A549 (cell line): ENCODE results near the gene VGF. TPM values are rescaled to one million over a fixed set of nuclear protein-coding genes. Genes with fewer than 3 reads are reported as not detected.

Experiments used
- ATAC-seq, 2 experiments: fragments of 200-7000 bp in 1 of 2; fragments of >200 bp in 1 of 2; cut with Nextera tagmentation in 1 of 2; cut with Tn5 transposase in 1 of 2; 3 replicates each; pipeline versions ENCODE4 v1.8.0 to v1.9.1; 2018 to 2020; ENCODE audit warnings: mild to moderate bottlenecking in 1 of 2, moderate library complexity in 1 of 2
- CTCF ChIA-PET: fragments of 300-600 bp; sonication (Branson Sonifier 250); formaldehyde crosslinking; extraction: SDS; loops from one replicate; lab custom pipeline; 2021; ENCODE audit warnings: antibody characterized with exemption, inconsistent platforms; lab: Yijun Ruan, JAX
- POLR2A ChIA-PET: fragments of 350-600 bp; formaldehyde crosslinking; extraction: SDS; loops from one replicate; lab custom pipeline; 2021; ENCODE audit warnings: antibody characterized with exemption, inconsistent platforms; lab: Yijun Ruan, JAX
- DNase-seq, 2 experiments: peaks; one replicate each; pipeline versions ENCODE4 v3.0.0 to v3.0.0-alpha.2; 2011 to 2016; ENCODE audit warnings: low read depth in 1 of 2, low spot score in 1 of 2
- FAIRE-seq: peaks from 2 replicates; lab custom pipeline; 2011; peaks lifted over from hg19 to GRCh38; lab: Jason Lieb, UNC
- H3K27ac ChIP-seq, 2 experiments: fragments of >200 bp; sonication (Bioruptor Twin); formaldehyde crosslinking; 3 replicates each; pipeline ENCODE4 v1.5.1; 2016 to 2017
- H3K4me1 ChIP-seq: fragments of >200 bp; sonication (Bioruptor Twin); formaldehyde crosslinking; 3 replicates; pipeline ENCODE4 v1.6.1; 2016
- H3K4me2 ChIP-seq: fragments of >200 bp; sonication (Bioruptor Twin); formaldehyde crosslinking; 3 replicates; pipeline ENCODE4 v1.6.1; 2016
- H3K4me3 ChIP-seq: fragments of >200 bp; sonication (Bioruptor Twin); formaldehyde crosslinking; 3 replicates; pipeline ENCODE4 v1.5.1; 2016
- H3K9me3 ChIP-seq: fragments of >200 bp; sonication (Bioruptor Twin); formaldehyde crosslinking; 3 replicates; pipeline ENCODE4 v1.6.1; 2016
- CBX2 ChIP-seq: fragments of 200-600 bp; sonication (generic); IDR thresholded peaks from 2 replicates; pipeline ENCODE4 v1.6.1; 2016; ENCODE audit warnings: low read depth, mild to moderate bottlenecking, borderline replicate concordance
- CBX8 ChIP-seq: fragments of 200-600 bp; sonication (generic); IDR thresholded peaks from 2 replicates; pipeline ENCODE4 v1.6.1; 2016
- CHD2 ChIP-seq: fragments of 150-350 bp; IDR thresholded peaks from 2 replicates; pipeline ENCODE4 v1.6.1; 2014; ENCODE audit warnings: low read length; ENCODE audit not compliant: partially characterized antibody
- ELK1 ChIP-seq: fragments of 150-350 bp; IDR thresholded peaks from 2 replicates; pipeline ENCODE4 v1.6.1; 2014; ENCODE audit warnings: low read depth, mild to moderate bottlenecking, low read length
- GATA3 ChIP-seq: IDR thresholded peaks from 2 replicates; pipeline ENCODE4 v1.6.1; 2012; ENCODE audit warnings: borderline replicate concordance
- HOXA7 ChIP-seq: fragments of 250-450 bp; sonication (Bioruptor Pico); IDR thresholded peaks from 2 replicates; pipeline ENCODE4 v1.5.0; 2020; ENCODE audit warnings: mild to moderate bottlenecking, moderate library complexity
- HOXB13 ChIP-seq: fragments of 250-450 bp; sonication (Bioruptor Pico); IDR thresholded peaks from 2 replicates; pipeline ENCODE4 v1.5.0; 2020; ENCODE audit warnings: low read depth, mild to moderate bottlenecking, moderate library complexity
- JUNB ChIP-seq: fragments of >200 bp; sonication (Bioruptor Twin); formaldehyde crosslinking; IDR thresholded peaks from 2 replicates; pipeline ENCODE4 v1.6.1; 2016
- MAFK ChIP-seq: fragments of 450-650 bp; IDR thresholded peaks from 2 replicates; pipeline ENCODE4 v1.6.1; 2014; ENCODE audit not compliant: partially characterized antibody
- NFE2L2 ChIP-seq: fragments of 150-350 bp; conservative IDR thresholded peaks from 2 replicates; pipeline ENCODE4 v1.6.1; 2014; ENCODE audit warnings: low read length
- POLR2AphosphoS2 ChIP-seq: conservative IDR thresholded peaks from 2 replicates; pipeline ENCODE4 v1.6.1; 2012; ENCODE audit warnings: low read length, improper control_type of control experiment, inconsistent platforms
- RAD21 ChIP-seq, 2 experiments: fragments of >200 bp in 1 of 2; sonication (Bioruptor Twin) in 1 of 2; formaldehyde crosslinking in 1 of 2; IDR thresholded peaks in 1 of 2; conservative IDR thresholded peaks in 1 of 2; 2 replicates in 1 of 2; 3 replicates in 1 of 2; pipeline ENCODE4 v1.6.1; 2012 to 2018; ENCODE audit warnings: inconsistent platforms in 1 of 2
- RARB ChIP-seq: fragments of 250-450 bp; sonication (Bioruptor Pico); IDR thresholded peaks from 2 replicates; pipeline ENCODE4 v1.8.0; 2021; ENCODE audit warnings: mild to moderate bottlenecking, moderate library complexity
- RCOR1 ChIP-seq: fragments of 150-350 bp; IDR thresholded peaks from 2 replicates; pipeline ENCODE4 v1.6.1; 2014; ENCODE audit warnings: antibody characterized with exemption, low read length, low read depth
- RFX5 ChIP-seq: fragments of 450-650 bp; IDR thresholded peaks from 2 replicates; pipeline ENCODE4 v1.7.1; 2014; ENCODE audit warnings: antibody characterized with exemption, mild to moderate bottlenecking, moderate library complexity
- SMC3 ChIP-seq: fragments of >200 bp; sonication (Bioruptor Twin); formaldehyde crosslinking; IDR thresholded peaks from 3 replicates; pipeline ENCODE4 v1.6.1; 2018; ENCODE audit warnings: inconsistent platforms
- ZC3H11A ChIP-seq: fragments of 450-650 bp; IDR thresholded peaks from 2 replicates; pipeline ENCODE4 v1.6.1; 2014; ENCODE audit warnings: antibody characterized with exemption, mild to moderate bottlenecking
- ZSCAN20 ChIP-seq: fragments of 250-450 bp; sonication (Bioruptor Pico); IDR thresholded peaks from 2 replicates; pipeline ENCODE4 v1.8.0; 2022; ENCODE audit warnings: mild to moderate bottlenecking, moderate library complexity
- WGBS: methylation state at CpG from one replicate; pipeline ENCODE4 v1.1.6; 2017; ENCODE audit errors: missing lambda C conversion rate; 5-methylcytosine and 5-hydroxymethylcytosine counted together
- polyA plus RNA-seq, 4 experiments: library from polyadenylated mRNA; depleted of rRNA in 3 of 4; stranded (reverse); fragments of >200 nt; fragmentation: RNase III in 1 of 4; extraction: RNeasy Plus Mini Kit Qiagen cat#74134 plus additional on column Dnase treatment in 1 of 4; gene quantifications; 2 replicates in 3 of 4; 3 replicates in 1 of 4; pipeline ENCODE4 v1.2.3, GENCODE V29; 2011 to 2017
- TF ChIP-seq, protein P1 (sequence below): IDR thresholded peaks from 2 replicates; pipeline ENCODE4 v1.6.1; 2012
- TF ChIP-seq, protein P2 (sequence below): fragments of 200-600 bp; sonication (generic); IDR thresholded peaks from 2 replicates; pipeline ENCODE4 v1.6.1; 2016; ENCODE audit warnings: antibody characterized with exemption, mild to moderate bottlenecking, moderate library complexity
- TF ChIP-seq, protein P3 (sequence below): fragments of >200 bp; sonication (Bioruptor Twin); formaldehyde crosslinking; IDR thresholded peaks from 3 replicates; pipeline ENCODE4 v1.6.1; 2016

VGF gene
- polyA plus RNA-seq, 2 of the 4 experiments (the other 2 are of a cell fraction): 0.16 to 2.7 TPM

- Histone ChIP-seq H3K4me3 (no peak overlapping the region), H3K27ac (peak overlapping the region; percentile 94 to 95), H3K4me1 (peaks cover 78% of the 10 kb centered on the region), H3K9me3 (no peaks in the 10 kb centered on the region; the same call in 2 of the 3 replicates), H3K4me2 (0 out of 3 replicates have a peak overlapping the region, but pooled peaks have one; percentile 2)
- DNase-seq: no peak
- 88% methylated on average over 3 of the region's 3 CpGs for WGBS
- ATAC-seq: no peak
- ChIA-PET CTCF (interaction anchor here (0.5 to 32.8 kb wide), 8 partner anchors 13 to 229 kb away, joined by 3 to 600 read pairs (median 9); partner anchors contain the start of gene ACHE), POLR2A (no interaction called here)
- TF ChIP-seq HOXA7 (no peak), RCOR1 (no peak), CHD2 (no peak), CBX2 (no peak)
- FAIRE-seq: no peak
Measured at GRCh38 chr7:101123703-101124068, 41.7 kb downstream of the VGF start.

DNA sequence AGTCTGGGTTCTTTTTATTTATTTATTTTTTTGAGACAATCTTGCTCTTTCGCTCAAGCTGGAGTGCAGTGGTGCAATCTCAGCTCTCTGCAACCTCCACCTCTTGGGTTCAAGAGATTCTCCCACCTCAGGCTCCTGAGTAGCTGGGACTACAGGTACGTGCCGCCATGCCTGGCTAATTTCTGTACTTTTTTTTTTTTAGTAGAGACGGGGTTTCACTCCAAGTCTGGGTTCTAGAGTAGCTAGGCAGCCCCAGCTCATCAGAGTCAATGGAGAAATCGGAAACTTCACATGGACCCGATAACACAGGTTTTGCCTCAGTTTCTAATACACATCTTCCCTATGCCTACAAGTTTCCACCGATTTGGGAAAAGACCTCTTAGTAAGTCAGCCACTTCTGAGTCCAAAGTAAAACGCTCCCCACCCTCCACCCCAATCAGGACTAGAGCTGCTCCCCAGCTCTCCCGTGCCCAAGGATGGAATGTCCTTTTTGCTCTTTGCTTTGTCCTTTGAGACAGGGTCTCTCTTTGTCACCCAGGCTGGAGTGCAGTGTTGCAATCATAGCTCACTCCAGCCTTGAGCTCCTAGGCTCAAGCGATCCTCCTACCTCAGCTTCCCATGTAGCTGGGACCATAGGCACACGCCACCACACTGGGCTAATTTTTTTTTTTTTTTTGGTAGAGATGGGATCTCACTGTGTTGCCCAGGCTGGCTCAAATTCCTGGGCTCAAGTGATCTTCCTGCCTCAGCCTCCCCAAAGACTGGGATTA is 42.3 kb downstream of the VGF start:
- H3K4me3 ChIP-seq: no peak overlapping the region
- H3K4me2 ChIP-seq: peak overlapping the region; percentile 88
- DNase-seq (no peak), ATAC-seq (no peak), FAIRE-seq (no peak)
- H3K4me1 ChIP-seq: peaks cover 79% of the 10 kb centered on the region
- peak overlapping the region; percentile 94 to 95 for H3K27ac ChIP-seq
- 95% methylated on average over 11 of the region's 11 CpGs for WGBS
- no peak for TF ChIP-seq ELK1
- TF ChIP-seq RARB: 0 out of 2 replicates have a peak, but pooled peaks have one; percentile 5
- TF ChIP-seq, all 56 proteins: peak for 1
- ChIA-PET POLR2A (interaction anchor here (1.0 to 2.0 kb wide), 7 partner anchors 11 to 233 kb away, joined by 3 to 16 read pairs (median 5); partner anchors contain the start of gene UFSP1), CTCF (interaction anchor here (0.5 to 32.8 kb wide), 13 partner anchors 13 to 490 kb away, joined by 3 to 600 read pairs (median 4); partner anchors contain the start of gene ACHE)
- no peaks in the 10 kb centered on the region; the same call in 2 of the 3 replicates for H3K9me3 ChIP-seq

DNA sequence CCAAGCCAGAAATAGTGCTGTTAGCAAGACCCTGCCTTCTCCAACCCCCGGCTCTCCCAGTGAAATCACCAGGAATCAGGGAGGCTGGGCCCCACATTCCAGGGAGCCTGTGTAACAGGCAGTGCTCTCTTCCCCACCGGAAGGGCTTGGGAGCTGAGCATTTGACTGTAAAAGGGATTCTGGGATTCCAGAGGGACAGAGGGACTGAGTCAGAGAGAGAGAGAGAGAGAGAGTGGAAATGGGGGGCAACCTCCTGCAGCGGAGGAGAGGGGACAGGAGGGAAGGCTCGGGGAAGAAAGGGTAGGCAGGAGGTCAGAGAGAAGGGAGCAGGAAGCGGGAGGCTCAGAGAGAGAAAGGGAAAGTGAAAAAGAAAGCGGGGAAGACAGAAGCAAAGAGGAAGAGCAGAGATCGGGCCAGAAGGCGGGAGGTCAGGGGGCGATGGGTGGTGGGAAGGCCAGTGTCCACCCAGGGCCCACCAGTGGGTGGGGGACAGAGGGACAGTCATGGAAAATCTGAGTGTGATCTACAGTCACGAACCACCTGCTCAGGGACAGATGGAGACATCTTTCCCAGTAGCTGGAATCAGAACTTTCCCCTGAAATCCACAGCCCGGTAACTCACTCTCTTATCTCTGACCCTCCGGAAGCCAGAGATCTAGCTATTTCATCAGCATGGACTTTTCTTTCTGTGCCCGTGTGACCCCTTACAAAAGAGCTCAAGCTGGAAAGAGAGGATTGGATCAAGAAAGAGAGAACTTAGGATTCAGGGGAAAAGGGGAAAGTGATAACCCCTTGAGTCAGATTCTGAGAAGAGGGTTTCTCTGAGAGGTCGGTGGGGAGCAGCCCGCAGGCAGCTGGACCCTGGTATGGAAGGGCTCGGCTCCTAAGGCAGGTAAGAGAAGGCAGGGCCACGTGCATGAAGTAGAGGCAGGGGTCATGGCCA is 43.1 kb downstream of the VGF start:
- WGBS: 10% methylated on average over 17 of the region's 17 CpGs
- ChIA-PET CTCF (interaction anchor here (1.0 to 32.8 kb wide), 10 partner anchors 14 to 227 kb away, joined by 3 to 600 read pairs (median 6); partner anchors contain the start of gene ACHE), POLR2A (interaction anchor here (1.0 to 2.0 kb wide), 7 partner anchors 10 to 233 kb away, joined by 3 to 16 read pairs (median 5); partner anchors contain the start of gene UFSP1)
- ATAC-seq (peak; percentile 57 to 64), FAIRE-seq (no peak), DNase-seq (peak; percentile 89 to 95)
- H3K4me1 ChIP-seq: peaks cover 88% of the 10 kb centered on the region
- peak overlapping the region; percentile 88 for H3K4me2 ChIP-seq
- H3K9me3 ChIP-seq: no peaks in the 10 kb centered on the region; the same call in 2 of the 3 replicates
- peak overlapping the region; percentile 34 for H3K4me3 ChIP-seq
- H3K27ac ChIP-seq: peak overlapping the region; percentile 94 to 95
- TF ChIP-seq HOXB13 (CRISPR knock-in tag) (peak; percentile 79; the same call in 1 of the 2 replicates), RAD21 (conservative IDR thresholded peaks at IDR 0.05 in 1 of 2, IDR thresholded peaks at IDR 0.05 in 1 of 2) (peak in 1 of 2 experiments; percentile 16; a peak in 1 of 5 replicates), CBX8 (no peak), ZC3H11A (no peak), CBX2 (no peak), SMC3 (no peak), GATA3 (peak; percentile 82; the same call in 1 of the 2 replicates), ZSCAN20 (CRISPR knock-in tag) (no peak), HOXA7 (peak; percentile 55), NFE2L2 (no peak), POLR2AphosphoS2 (no peak), RFX5 (no peak), MAFK (no peak), JUNB (peak; percentile 50; the same call in 1 of the 2 replicates)
- TF ChIP-seq, protein P1, sequence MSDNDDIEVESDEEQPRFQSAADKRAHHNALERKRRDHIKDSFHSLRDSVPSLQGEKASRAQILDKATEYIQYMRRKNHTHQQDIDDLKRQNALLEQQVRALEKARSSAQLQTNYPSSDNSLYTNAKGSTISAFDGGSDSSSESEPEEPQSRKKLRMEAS: peak; percentile 78
- TF ChIP-seq, protein P2, sequence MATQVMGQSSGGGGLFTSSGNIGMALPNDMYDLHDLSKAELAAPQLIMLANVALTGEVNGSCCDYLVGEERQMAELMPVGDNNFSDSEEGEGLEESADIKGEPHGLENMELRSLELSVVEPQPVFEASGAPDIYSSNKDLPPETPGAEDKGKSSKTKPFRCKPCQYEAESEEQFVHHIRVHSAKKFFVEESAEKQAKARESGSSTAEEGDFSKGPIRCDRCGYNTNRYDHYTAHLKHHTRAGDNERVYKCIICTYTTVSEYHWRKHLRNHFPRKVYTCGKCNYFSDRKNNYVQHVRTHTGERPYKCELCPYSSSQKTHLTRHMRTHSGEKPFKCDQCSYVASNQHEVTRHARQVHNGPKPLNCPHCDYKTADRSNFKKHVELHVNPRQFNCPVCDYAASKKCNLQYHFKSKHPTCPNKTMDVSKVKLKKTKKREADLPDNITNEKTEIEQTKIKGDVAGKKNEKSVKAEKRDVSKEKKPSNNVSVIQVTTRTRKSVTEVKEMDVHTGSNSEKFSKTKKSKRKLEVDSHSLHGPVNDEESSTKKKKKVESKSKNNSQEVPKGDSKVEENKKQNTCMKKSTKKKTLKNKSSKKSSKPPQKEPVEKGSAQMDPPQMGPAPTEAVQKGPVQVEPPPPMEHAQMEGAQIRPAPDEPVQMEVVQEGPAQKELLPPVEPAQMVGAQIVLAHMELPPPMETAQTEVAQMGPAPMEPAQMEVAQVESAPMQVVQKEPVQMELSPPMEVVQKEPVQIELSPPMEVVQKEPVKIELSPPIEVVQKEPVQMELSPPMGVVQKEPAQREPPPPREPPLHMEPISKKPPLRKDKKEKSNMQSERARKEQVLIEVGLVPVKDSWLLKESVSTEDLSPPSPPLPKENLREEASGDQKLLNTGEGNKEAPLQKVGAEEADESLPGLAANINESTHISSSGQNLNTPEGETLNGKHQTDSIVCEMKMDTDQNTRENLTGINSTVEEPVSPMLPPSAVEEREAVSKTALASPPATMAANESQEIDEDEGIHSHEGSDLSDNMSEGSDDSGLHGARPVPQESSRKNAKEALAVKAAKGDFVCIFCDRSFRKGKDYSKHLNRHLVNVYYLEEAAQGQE: no peak
- TF ChIP-seq, protein P3, sequence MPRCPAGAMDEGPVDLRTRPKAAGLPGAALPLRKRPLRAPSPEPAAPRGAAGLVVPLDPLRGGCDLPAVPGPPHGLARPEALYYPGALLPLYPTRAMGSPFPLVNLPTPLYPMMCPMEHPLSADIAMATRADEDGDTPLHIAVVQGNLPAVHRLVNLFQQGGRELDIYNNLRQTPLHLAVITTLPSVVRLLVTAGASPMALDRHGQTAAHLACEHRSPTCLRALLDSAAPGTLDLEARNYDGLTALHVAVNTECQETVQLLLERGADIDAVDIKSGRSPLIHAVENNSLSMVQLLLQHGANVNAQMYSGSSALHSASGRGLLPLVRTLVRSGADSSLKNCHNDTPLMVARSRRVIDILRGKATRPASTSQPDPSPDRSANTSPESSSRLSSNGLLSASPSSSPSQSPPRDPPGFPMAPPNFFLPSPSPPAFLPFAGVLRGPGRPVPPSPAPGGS: peak; percentile 46; the same call in 1 of the 3 replicates
